MM.1S (cell line): ENCODE data around the gene VSIG10L.

Experiments
- EZH2 ChIP-seq: fragments of 300-600 bp; sonication (generic); optimal IDR thresholded peaks from 2 replicates; pipeline ENCODE3; 2017; ENCODE audit warnings: low read depth, mild to moderate bottlenecking, antibody characterized with exemption, low read length, mixed read lengths
- EZH2phosphoT487 ChIP-seq: fragments of 300-600 bp; sonication (generic); IDR thresholded peaks from 2 replicates; pipeline ENCODE4 v1.6.1; 2018; ENCODE audit warnings: antibody characterized with exemption, low read length
- TF ChIP-seq, protein P1 (sequence below): fragments of 300-600 bp; sonication (generic); IDR thresholded peaks from 2 replicates; pipeline ENCODE4 v1.5.1; 2016; ENCODE audit warnings: antibody characterized with exemption, low read length, mixed read lengths

DNA sequence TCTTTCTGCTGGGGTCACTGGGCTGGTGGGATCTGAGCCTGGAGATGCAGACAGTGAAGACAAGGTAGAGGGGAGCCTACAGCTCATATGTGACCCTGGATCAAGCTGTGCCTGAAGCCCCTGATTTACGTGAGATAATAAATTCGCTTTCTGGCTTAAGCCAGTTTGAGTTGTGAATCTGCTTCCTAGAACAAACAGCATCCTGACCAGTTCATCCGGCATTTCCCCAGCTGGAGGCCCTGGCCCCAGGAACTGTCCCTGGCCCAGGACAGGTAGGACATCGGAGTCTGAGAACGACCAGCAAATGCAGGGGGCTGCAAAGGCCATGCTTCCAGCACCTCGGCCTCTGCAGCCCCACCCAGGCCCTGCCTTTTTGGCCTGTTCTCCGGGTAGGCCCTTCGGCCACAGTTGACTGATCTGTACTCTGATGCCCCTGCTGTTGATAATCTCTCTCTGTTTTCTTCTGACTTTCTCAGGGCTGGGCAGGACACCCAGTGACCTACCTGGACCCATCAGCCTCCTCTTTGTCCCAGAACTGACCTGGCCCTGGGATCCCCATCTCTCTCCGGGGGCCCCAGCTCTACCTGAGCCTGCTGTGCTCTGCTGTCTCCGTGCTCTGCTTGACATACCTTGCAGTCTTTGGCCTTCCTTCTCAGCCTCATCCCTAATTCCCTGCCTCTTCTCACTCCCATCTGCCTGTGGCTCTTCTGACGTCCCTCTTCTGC is 9.5 kb upstream of the VSIG10L start:
- TF ChIP-seq, protein P1, sequence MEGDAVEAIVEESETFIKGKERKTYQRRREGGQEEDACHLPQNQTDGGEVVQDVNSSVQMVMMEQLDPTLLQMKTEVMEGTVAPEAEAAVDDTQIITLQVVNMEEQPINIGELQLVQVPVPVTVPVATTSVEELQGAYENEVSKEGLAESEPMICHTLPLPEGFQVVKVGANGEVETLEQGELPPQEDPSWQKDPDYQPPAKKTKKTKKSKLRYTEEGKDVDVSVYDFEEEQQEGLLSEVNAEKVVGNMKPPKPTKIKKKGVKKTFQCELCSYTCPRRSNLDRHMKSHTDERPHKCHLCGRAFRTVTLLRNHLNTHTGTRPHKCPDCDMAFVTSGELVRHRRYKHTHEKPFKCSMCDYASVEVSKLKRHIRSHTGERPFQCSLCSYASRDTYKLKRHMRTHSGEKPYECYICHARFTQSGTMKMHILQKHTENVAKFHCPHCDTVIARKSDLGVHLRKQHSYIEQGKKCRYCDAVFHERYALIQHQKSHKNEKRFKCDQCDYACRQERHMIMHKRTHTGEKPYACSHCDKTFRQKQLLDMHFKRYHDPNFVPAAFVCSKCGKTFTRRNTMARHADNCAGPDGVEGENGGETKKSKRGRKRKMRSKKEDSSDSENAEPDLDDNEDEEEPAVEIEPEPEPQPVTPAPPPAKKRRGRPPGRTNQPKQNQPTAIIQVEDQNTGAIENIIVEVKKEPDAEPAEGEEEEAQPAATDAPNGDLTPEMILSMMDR = no peak
- no peak for TF ChIP-seq EZH2phosphoT487
- TF ChIP-seq EZH2 = no peak
